GM23338 (cell line): ENCODE data around the gene RGSL1. TPM values are rescaled to one million over a fixed set of nuclear protein-coding genes. Genes with fewer than 3 reads are reported as not detected.

Source experiments
- ATAC-seq: fragments of 200-7000 bp; cut with Tn5 transposase; 3 replicates; pipeline ENCODE4 v1.9.1; 2020
- DNase-seq: peaks from one replicate; pipeline ENCODE4 v3.0.0-alpha.2; 2015; ENCODE audit warnings: low spot score
- H2AFZ ChIP-seq: fragments of 200-600 bp; sonication (generic); 2 replicates; pipeline ENCODE4 v1.8.0; 2016; ENCODE audit warnings: antibody characterized with exemption, mild to moderate bottlenecking, moderate library complexity
- H3F3A ChIP-seq: fragments of 200-600 bp; sonication (generic); replicated peaks from 2 replicates; pipeline ENCODE4 v1.8.0; 2017; ENCODE audit warnings: antibody characterized with exemption, mixed run types, low read depth
- H3K27ac ChIP-seq: fragments of 200-600 bp; sonication (generic); 2 replicates; pipeline ENCODE4 v1.6.1; 2016; ENCODE audit warnings: low read depth
- H3K27me3 ChIP-seq: fragments of 200-600 bp; sonication (generic); 2 replicates; pipeline ENCODE4 v1.8.0; 2016; ENCODE audit warnings: mild to moderate bottlenecking, mixed run types, moderate library complexity; ENCODE audit not compliant: insufficient read depth
- H3K36me3 ChIP-seq: fragments of 200-600 bp; sonication (generic); 2 replicates; pipeline ENCODE4 v1.8.0; 2016; ENCODE audit warnings: mild to moderate bottlenecking; ENCODE audit not compliant: insufficient read depth
- H3K4me1 ChIP-seq: fragments of 200-600 bp; sonication (generic); 2 replicates; pipeline ENCODE4 v1.8.0; 2016; ENCODE audit warnings: mild to moderate bottlenecking, moderate library complexity; ENCODE audit not compliant: insufficient read depth
- H3K4me2 ChIP-seq: fragments of 200-600 bp; sonication (generic); 2 replicates; pipeline ENCODE4 v1.7.1; 2017; ENCODE audit warnings: mixed run types
- H3K4me3 ChIP-seq: fragments of 200-600 bp; sonication (generic); 2 replicates; pipeline ENCODE4 v1.6.1; 2016; ENCODE audit warnings: mixed run types
- H3K79me2 ChIP-seq: fragments of 200-600 bp; sonication (generic); replicated peaks from 2 replicates; pipeline ENCODE4 v1.8.0; 2017; ENCODE audit warnings: mild to moderate bottlenecking; ENCODE audit not compliant: insufficient read depth
- H3K9me2 ChIP-seq: fragments of 200-600 bp; sonication (generic); 2 replicates; pipeline ENCODE4 v1.8.0; 2017; ENCODE audit not compliant: insufficient read depth
- H4K20me1 ChIP-seq: fragments of 200-600 bp; sonication (generic); replicated peaks from 2 replicates; pipeline ENCODE4 v1.8.0; 2017; ENCODE audit warnings: mild to moderate bottlenecking; ENCODE audit not compliant: insufficient read depth
- H3K27ac Mint-ChIP-seq: 2 replicates; pipeline ENCODE4 v1.8.0; 2020; ENCODE audit warnings: inconsistent platforms, mild to moderate bottlenecking, moderate library complexity, mixed read lengths
- H3K27me3 Mint-ChIP-seq: 3 replicates; pipeline ENCODE4 v1.8.0; 2022; ENCODE audit warnings: low read depth, mild to moderate bottlenecking, moderate library complexity, mixed read lengths, inconsistent platforms; ENCODE audit not compliant: insufficient read depth, poor library complexity
- H3K36me3 Mint-ChIP-seq: 3 replicates; pipeline ENCODE4 v1.8.0; 2021; ENCODE audit warnings: low read depth, mild to moderate bottlenecking, inconsistent platforms, moderate library complexity, mixed read lengths
- H3K4me1 Mint-ChIP-seq: 3 replicates; pipeline ENCODE4 v1.8.0; 2020; ENCODE audit warnings: mild to moderate bottlenecking, inconsistent platforms, mixed read lengths
- H3K4me3 Mint-ChIP-seq: 3 replicates; pipeline ENCODE4 v1.8.0; 2021; ENCODE audit warnings: moderate library complexity, mild to moderate bottlenecking, inconsistent platforms, mixed read lengths
- H3K9me3 Mint-ChIP-seq: 3 replicates; pipeline ENCODE4 v1.8.0; 2020; ENCODE audit warnings: moderate library complexity, mild to moderate bottlenecking, inconsistent platforms, mixed read lengths
- CREB1 ChIP-seq: fragments of 250-450 bp; sonication (Bioruptor Pico); IDR thresholded peaks from 2 replicates; pipeline ENCODE4 v1.5.0; 2020; ENCODE audit warnings: low read depth, mild to moderate bottlenecking, moderate library complexity
- EZH2 ChIP-seq: fragments of 200-600 bp; sonication (generic); IDR thresholded peaks from one replicate; pipeline ENCODE4 v1.8.0; 2017; ENCODE audit warnings: antibody characterized with exemption, mild to moderate bottlenecking, low read depth; ENCODE audit not compliant: unreplicated experiment
- EZH2phosphoT487 ChIP-seq: fragments of 200-600 bp; sonication (generic); IDR thresholded peaks from one replicate; pipeline ENCODE4 v1.8.1; 2018; ENCODE audit warnings: antibody characterized with exemption; ENCODE audit not compliant: unreplicated experiment
- JUNB ChIP-seq: IDR thresholded peaks from one replicate; pipeline ENCODE4 v1.6.1; 2016; ENCODE audit warnings: antibody characterized with exemption; ENCODE audit not compliant: unreplicated experiment
- NANOG ChIP-seq: IDR thresholded peaks from 2 replicates; pipeline ENCODE4 v1.6.1; 2016; ENCODE audit warnings: antibody characterized with exemption, borderline replicate concordance
- POLR2AphosphoS5 ChIP-seq: IDR thresholded peaks from 2 replicates; pipeline ENCODE4 v1.6.1; 2016; ENCODE audit warnings: antibody characterized with exemption, low read depth
- ZNF114 ChIP-seq: fragments of 250-450 bp; sonication (Bioruptor Pico); IDR thresholded peaks from 2 replicates; pipeline ENCODE4 v1.5.0; 2020; ENCODE audit warnings: mild to moderate bottlenecking, moderate library complexity
- ZNF331 ChIP-seq: fragments of 250-450 bp; sonication (Bioruptor Pico); IDR thresholded peaks from 2 replicates; pipeline ENCODE4 v1.5.0; 2020; ENCODE audit warnings: low read depth, mild to moderate bottlenecking, moderate library complexity
- polyA plus RNA-seq: library from polyadenylated mRNA; unstranded; fragments of >200 nt; fragmentation: Nextera tagmentation; extraction: Ambion mirVana; gene quantifications from 2 replicates; pipeline ENCODE4 v1.2.1, GENCODE V29; 2016
- total RNA-seq: library from RNA; depleted of rRNA; stranded (reverse); fragments of >200 nt; shearing (Covaris generic); gene quantifications from 2 replicates; pipeline ENCODE4 v1.2.3, GENCODE V29; 2014
- TF ChIP-seq, protein P1 (sequence below), 2 experiments: fragments of 200-600 bp in 1 of 2; sonication (generic) in 1 of 2; conservative IDR thresholded peaks; 2 replicates each; pipeline versions ENCODE4 v1.5.1 to v1.6.1; 2016 to 2017; ENCODE audit warnings: antibody characterized with exemption in 2 of 2, low read depth in 2 of 2, mild to moderate bottlenecking in 2 of 2, moderate library complexity in 1 of 2
- TF ChIP-seq, protein P2 (sequence below): IDR thresholded peaks from 2 replicates; pipeline ENCODE4 v1.6.1; 2016; ENCODE audit warnings: antibody characterized with exemption
- TF ChIP-seq, protein P3 (sequence below): IDR thresholded peaks from one replicate; pipeline ENCODE4 v1.6.1; 2018; ENCODE audit warnings: antibody characterized with exemption; ENCODE audit not compliant: unreplicated experiment
- TF ChIP-seq, protein P4 (sequence below): fragments of 250-450 bp; sonication (Bioruptor Pico); IDR thresholded peaks from 2 replicates; pipeline ENCODE4 v1.5.0; 2020; ENCODE audit warnings: mild to moderate bottlenecking, moderate library complexity

Gene RGSL1
- total and polyA plus RNA-seq, 2 experiments from 2014 or later: not detected

DNA sequence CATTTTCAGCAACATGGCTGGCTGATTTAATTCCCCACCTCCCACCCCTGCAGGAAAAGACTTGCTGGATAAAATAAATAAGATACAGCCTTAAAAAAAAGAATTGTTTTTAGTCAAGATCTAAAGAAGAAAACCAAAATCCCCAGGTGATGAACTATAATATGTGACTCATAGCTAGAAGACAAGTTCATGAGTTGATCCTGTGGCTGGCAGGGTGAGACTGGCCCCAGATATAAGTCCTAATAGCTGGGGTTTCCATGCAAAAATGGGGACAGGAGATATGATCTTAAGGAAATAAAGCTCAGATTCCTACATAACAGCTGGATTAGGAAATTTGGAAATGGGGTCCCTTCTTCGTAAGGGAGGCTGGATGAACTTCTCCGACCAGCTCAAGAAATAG, 21.9 kb upstream of the RGSL1 start:
- Mint-ChIP-seq H3K4me1 (no peaks in the 10 kb centered on the region), H3K36me3 (no peaks in the 10 kb centered on the region), H3K9me3 (no peaks in the 10 kb centered on the region), H3K4me3 (no peak overlapping the region), H3K27ac (no peak overlapping the region), H3K27me3 (peaks cover 1% of the 10 kb centered on the region)
- H3F3A ChIP-seq: no peaks in the 10 kb centered on the region
- DNase-seq (no peak), ATAC-seq (no peak)
- no peaks in the 10 kb centered on the region for H3K27me3 ChIP-seq
- TF ChIP-seq CREB1 (CRISPR knock-in tag) (no peak), EZH2phosphoT487 (no peak), ZNF331 (CRISPR knock-in tag) (no peak), ZNF114 (no peak), EZH2 (no peak), JUNB (no peak), POLR2AphosphoS5 (no peak), NANOG (no peak)
- TF ChIP-seq, protein P1, sequence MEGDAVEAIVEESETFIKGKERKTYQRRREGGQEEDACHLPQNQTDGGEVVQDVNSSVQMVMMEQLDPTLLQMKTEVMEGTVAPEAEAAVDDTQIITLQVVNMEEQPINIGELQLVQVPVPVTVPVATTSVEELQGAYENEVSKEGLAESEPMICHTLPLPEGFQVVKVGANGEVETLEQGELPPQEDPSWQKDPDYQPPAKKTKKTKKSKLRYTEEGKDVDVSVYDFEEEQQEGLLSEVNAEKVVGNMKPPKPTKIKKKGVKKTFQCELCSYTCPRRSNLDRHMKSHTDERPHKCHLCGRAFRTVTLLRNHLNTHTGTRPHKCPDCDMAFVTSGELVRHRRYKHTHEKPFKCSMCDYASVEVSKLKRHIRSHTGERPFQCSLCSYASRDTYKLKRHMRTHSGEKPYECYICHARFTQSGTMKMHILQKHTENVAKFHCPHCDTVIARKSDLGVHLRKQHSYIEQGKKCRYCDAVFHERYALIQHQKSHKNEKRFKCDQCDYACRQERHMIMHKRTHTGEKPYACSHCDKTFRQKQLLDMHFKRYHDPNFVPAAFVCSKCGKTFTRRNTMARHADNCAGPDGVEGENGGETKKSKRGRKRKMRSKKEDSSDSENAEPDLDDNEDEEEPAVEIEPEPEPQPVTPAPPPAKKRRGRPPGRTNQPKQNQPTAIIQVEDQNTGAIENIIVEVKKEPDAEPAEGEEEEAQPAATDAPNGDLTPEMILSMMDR (conservative IDR thresholded peaks at IDR 0.05; ENCODE audit: low read depth in 2 of 2): no peak
- TF ChIP-seq, protein P2, sequence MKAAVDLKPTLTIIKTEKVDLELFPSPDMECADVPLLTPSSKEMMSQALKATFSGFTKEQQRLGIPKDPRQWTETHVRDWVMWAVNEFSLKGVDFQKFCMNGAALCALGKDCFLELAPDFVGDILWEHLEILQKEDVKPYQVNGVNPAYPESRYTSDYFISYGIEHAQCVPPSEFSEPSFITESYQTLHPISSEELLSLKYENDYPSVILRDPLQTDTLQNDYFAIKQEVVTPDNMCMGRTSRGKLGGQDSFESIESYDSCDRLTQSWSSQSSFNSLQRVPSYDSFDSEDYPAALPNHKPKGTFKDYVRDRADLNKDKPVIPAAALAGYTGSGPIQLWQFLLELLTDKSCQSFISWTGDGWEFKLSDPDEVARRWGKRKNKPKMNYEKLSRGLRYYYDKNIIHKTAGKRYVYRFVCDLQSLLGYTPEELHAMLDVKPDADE: no peak
- TF ChIP-seq, protein P3, sequence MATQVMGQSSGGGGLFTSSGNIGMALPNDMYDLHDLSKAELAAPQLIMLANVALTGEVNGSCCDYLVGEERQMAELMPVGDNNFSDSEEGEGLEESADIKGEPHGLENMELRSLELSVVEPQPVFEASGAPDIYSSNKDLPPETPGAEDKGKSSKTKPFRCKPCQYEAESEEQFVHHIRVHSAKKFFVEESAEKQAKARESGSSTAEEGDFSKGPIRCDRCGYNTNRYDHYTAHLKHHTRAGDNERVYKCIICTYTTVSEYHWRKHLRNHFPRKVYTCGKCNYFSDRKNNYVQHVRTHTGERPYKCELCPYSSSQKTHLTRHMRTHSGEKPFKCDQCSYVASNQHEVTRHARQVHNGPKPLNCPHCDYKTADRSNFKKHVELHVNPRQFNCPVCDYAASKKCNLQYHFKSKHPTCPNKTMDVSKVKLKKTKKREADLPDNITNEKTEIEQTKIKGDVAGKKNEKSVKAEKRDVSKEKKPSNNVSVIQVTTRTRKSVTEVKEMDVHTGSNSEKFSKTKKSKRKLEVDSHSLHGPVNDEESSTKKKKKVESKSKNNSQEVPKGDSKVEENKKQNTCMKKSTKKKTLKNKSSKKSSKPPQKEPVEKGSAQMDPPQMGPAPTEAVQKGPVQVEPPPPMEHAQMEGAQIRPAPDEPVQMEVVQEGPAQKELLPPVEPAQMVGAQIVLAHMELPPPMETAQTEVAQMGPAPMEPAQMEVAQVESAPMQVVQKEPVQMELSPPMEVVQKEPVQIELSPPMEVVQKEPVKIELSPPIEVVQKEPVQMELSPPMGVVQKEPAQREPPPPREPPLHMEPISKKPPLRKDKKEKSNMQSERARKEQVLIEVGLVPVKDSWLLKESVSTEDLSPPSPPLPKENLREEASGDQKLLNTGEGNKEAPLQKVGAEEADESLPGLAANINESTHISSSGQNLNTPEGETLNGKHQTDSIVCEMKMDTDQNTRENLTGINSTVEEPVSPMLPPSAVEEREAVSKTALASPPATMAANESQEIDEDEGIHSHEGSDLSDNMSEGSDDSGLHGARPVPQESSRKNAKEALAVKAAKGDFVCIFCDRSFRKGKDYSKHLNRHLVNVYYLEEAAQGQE: no peak
- TF ChIP-seq, protein P4, sequence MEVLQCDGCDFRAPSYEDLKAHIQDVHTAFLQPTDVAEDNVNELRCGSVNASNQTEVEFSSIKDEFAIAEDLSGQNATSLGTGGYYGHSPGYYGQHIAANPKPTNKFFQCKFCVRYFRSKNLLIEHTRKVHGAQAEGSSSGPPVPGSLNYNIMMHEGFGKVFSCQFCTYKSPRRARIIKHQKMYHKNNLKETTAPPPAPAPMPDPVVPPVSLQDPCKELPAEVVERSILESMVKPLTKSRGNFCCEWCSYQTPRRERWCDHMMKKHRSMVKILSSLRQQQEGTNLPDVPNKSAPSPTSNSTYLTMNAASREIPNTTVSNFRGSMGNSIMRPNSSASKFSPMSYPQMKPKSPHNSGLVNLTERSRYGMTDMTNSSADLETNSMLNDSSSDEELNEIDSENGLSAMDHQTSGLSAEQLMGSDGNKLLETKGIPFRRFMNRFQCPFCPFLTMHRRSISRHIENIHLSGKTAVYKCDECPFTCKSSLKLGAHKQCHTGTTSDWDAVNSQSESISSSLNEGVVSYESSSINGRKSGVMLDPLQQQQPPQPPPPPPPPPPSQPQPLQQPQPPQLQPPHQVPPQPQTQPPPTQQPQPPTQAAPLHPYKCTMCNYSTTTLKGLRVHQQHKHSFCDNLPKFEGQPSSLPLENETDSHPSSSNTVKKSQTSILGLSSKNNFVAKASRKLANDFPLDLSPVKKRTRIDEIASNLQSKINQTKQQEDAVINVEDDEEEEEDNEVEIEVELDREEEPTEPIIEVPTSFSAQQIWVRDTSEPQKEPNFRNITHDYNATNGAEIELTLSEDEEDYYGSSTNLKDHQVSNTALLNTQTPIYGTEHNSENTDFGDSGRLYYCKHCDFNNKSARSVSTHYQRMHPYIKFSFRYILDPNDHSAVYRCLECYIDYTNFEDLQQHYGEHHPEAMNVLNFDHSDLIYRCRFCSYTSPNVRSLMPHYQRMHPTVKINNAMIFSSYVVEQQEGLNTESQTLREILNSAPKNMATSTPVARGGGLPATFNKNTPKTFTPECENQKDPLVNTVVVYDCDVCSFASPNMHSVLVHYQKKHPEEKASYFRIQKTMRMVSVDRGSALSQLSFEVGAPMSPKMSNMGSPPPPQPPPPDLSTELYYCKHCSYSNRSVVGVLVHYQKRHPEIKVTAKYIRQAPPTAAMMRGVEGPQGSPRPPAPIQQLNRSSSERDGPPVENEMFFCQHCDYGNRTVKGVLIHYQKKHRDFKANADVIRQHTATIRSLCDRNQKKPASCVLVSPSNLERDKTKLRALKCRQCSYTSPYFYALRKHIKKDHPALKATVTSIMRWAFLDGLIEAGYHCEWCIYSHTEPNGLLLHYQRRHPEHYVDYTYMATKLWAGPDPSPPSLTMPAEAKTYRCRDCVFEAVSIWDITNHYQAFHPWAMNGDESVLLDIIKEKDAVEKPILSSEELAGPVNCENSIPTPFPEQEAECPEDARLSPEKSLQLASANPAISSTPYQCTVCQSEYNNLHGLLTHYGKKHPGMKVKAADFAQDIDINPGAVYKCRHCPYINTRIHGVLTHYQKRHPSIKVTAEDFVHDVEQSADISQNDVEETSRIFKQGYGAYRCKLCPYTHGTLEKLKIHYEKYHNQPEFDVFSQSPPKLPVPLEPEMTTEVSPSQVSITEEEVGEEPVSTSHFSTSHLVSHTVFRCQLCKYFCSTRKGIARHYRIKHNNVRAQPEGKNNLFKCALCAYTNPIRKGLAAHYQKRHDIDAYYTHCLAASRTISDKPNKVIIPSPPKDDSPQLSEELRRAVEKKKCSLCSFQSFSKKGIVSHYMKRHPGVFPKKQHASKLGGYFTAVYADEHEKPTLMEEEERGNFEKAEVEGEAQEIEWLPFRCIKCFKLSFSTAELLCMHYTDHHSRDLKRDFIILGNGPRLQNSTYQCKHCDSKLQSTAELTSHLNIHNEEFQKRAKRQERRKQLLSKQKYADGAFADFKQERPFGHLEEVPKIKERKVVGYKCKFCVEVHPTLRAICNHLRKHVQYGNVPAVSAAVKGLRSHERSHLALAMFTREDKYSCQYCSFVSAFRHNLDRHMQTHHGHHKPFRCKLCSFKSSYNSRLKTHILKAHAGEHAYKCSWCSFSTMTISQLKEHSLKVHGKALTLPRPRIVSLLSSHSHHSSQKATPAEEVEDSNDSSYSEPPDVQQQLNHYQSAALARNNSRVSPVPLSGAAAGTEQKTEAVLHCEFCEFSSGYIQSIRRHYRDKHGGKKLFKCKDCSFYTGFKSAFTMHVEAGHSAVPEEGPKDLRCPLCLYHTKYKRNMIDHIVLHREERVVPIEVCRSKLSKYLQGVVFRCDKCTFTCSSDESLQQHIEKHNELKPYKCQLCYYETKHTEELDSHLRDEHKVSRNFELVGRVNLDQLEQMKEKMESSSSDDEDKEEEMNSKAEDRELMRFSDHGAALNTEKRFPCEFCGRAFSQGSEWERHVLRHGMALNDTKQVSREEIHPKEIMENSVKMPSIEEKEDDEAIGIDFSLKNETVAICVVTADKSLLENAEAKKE: no peak
- H3K9me2 ChIP-seq: no peaks in the 10 kb centered on the region
- H3K4me3 ChIP-seq: no peak overlapping the region
- no peaks in the 10 kb centered on the region for H4K20me1 ChIP-seq
- H3K27ac ChIP-seq: no peak overlapping the region
- no peak overlapping the region for H3K4me2 ChIP-seq
- H3K79me2 ChIP-seq: no peaks in the 10 kb centered on the region
- H2AFZ ChIP-seq: no peak overlapping the region
- H3K4me1 ChIP-seq: no peaks in the 10 kb centered on the region
- H3K36me3 ChIP-seq: no peaks in the 10 kb centered on the region
